Endometrial microvascular endothelial cells (primary cell): ENCODE data around the gene AMH. TPM values are rescaled to one million over a fixed set of nuclear protein-coding genes. Genes with fewer than 3 reads are reported as not detected.

Experiments used
- in situ Hi-C: cut with HindIII; loops from 2 replicates; pipeline ENCODE4 v1.10.0; 2017; ENCODE audit warnings: low sequenced_read_pairs, low pct_unique_long_range_greater_than_20kb; ENCODE audit errors: inconsistent ontology term
- total RNA-seq: library from RNA; depleted of rRNA; stranded (reverse); fragments of >200 nt; gene quantifications from one replicate; pipeline ENCODE4 v1.2.3, GENCODE V29; 2015; ENCODE audit errors: inconsistent ontology term

The AMH gene
- total RNA-seq, 1 donor from 2014 or later, result 0.19 TPM

DNA sequence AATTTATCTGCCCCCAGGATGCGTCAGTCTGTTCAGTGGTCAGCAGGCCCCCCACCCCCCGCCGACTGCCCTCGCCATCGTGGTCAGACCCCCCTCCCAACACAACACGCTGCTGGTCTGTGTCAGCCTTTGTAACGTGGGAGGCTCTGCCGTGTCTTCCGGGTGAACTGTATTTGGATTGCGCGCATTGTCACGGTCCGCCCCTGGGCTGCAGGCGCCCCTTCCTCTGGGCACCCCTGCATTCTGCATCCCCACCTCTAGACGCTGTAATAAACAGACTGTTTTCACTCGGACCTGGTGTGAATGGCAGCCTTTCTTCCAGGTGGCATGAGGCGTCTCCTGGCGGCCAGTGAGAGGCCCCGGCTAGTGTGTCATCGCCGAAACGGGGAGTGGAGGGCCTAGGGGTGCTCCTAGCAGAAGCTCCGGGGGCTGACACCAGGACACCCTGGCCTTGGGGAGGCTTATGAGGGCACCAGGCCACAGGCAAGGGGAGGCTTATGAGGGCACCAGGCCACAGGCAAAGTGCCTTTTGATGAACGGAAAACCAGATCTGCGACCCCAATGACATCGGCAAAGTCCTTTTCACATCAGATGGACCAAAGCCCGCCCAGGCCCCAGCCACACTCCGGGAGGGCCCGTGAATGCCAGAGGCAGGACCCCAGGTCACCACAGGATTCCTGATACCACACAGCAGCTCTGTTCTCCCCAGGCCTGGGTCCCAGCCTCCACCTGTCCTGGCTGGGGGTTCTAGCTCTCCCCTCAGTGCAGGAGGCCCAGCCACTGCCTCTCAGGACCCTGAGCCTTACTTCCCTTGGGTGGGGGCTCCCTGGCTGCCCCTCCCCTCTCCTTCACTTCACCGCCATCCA is 16.6 kb upstream of the AMH start:
- in situ Hi-C loops, result no loop called here

DNA sequence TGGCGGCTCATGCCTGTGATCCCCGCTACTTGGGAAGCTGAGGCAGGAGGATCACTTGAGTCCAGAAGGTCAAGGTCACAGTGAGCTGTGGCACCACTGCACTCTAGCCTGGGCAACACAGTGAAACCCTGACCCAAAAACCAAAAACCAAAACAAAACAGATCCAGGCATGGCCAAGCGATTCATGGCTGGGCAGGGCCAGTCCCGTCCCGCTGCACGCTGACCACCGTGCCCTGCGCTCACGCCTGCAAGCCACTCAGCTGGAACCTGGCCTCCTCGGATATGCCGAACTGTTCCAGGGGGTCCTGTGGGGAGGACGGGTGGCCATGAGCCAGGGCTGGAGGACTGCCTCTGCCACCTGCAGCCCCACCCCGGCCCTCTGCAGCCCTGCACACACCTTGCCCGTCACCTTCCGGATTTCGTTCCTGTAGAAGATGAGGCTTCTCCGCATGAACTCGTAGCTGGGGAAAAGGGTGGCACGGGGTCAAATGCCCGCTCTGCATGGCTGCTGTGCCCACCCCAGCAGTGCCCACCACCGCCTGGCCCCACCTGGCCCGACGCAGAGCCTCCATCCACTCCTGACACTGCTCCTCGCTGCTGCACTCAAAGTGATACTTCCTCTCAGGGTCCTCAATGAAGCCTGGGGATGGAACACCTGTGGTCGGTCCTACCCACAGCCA is 15.4 kb upstream of the AMH start:
- in situ Hi-C loops, result no loop called here

DNA sequence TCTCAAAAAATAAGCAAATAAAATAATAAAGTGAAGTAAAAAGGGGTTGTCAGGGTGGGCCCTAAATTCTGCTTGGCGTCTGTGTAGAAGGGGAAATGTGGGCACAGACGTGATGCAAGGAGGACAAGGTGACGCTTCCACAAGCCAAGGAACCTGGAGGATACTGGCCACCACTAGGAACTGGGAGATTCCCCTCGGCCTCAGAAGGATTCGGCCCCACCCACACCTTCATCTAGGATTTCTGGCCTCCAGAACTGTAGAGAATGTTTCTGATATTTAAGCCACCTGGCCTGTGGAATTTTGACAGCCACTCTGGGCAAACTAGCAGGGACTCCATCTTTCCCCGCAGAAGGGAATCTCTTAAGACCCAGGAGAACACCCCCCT is 14.1 kb upstream of the AMH start:
- in situ Hi-C loops, result no loop called here

DNA sequence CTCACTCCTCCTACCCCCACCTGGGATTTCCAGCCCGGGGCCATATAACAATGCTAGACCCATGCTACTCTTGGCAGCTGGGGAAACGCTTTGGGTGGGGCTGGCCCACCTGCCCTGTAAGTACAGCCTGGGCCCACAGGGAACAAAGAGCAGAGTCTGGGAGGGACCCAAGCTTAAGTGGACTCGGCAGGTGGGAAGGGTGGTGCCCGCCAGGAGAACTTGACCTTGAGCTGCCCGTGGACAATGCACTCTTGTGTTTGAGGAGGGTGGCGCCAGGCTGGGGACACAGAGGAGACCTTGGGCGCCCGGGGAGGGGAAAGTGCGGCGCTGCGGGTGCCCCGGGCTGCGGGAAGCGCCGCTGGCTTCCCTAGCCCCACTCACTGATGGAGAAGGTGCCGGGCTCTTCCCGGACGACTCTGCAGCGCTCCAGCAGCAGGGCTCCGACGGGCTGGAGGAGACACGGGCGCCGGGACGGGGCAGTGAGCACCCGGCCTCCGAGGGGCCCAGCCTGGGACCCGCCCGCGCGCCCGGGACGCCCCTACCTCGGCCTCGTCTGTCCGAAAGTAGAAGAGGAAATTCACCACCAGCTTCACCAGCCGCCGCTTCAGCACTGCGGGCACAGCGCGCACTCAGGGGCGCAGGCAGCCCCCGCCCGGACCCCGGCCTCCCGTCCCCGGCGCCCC is 13.6 kb upstream of the AMH start:
- in situ Hi-C loops, result no loop called here

DNA sequence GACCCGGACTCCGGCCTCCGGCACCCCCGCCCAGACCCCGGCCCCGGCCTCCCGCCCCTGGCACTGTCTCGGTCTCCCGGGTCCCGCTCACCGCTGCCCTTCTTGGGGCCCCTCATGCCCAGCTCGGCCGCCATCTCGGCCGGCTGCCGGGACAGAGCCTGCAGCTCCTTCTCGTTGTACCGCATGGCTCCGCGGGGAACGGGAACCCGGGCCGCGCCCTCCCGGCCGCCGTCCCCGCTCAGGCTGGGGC is 13.1 kb upstream of the AMH start:
- in situ Hi-C loops, result no loop called here

DNA sequence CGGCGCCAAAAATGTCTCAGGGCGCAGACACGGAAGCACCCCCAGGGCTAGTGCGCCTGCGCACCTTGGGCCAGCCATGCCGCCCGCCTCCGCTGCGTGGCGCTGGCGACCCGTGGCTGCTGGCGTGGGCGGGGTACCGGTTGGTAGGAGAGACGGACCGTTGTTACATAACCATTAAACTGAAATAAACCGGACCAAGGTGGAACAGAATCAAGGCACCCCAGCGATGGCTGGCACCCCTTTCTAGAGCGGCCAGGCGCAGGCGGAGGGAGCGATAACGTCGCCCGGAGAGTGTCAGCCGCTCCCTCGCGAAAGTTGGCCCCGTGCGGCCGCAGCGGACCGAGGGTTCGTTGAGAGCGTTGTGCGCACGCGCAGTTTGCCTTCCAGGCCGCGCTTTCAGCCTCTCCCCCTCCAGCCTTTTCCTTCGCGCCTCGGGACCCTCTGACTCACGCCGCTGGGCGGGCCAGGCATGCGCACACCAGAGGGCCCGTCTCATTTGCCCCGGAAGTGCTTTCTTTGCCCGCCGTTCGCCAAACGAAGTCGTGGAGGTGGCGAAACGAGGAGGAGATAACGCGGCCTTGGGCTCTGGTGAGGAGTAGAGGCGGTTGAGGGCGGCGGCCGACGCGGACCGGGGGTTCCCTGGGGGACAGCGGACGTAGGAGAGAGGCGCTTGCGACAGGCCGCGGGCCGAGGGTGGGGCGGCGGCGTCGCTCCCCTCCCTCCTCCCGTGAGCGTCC is 12.6 kb upstream of the AMH start, which contains the start of the genes PLEKHJ1 and SF3A2:
Gene PLEKHJ1 (minus strand): TSS at position 16 of the 737 bp plus-strand sequence. CDS start 81 bp downstream, outside the sequence.
Gene SF3A2 (plus strand): TSS at position 511 of the 737 bp plus-strand sequence. CDS start 6,595 bp downstream, outside the sequence.
- in situ Hi-C loops, result no loop called here

DNA sequence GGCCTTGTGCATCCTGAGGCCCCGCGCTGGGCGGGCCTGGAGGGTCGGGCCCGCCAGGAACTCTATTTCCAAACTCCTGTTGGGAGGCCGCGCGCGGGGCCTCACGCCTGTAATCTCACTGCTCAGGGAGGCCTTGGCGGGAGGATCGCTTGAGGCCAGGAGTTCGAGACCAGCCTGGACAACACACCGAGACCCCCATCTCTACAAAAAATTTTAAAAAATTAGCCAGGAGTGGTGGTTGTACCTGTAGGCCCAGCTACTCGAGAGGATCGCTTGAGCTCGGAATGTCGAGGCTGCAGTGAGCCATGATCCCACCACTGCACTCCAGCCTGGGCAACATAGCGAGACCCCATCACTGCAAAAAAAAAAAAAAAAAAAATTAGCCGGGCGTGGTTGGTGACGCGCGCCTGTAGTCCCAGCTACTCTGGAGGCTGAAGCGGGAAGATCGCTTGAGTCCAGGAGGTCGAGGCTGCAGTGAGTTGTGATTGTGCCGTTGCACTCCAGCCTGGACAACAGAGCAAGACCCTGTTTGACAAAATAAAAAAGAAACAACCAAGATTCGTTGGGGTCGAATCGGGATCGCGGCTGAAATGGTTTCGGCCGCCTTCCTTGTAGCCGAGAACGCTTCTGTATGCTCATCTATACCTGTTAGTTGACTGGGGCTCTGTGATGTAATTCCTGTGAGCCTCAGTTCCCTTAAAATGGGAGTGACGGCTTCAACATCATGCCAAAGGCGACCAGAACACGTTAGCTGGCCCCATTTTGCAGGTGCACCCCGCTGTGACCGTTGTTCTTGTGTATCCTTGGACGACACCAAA is 11.9 kb upstream of the AMH start:
- in situ Hi-C loops, result no loop called here

DNA sequence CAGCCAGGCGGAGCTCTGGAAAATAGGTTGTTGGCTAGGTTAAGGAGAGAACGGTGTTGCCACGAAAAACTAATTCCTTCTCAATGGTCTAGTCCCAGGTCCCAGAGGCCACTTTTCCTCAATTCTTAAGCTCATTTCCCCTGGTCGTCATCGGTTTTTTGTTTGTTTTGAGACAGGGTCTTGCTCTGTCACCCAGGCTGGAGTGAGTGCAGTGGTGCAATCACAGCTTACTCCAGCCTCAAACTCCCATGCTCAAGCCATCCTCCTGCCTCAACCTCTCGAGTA is 11.3 kb upstream of the AMH start:
- in situ Hi-C loops, result no loop called here

DNA sequence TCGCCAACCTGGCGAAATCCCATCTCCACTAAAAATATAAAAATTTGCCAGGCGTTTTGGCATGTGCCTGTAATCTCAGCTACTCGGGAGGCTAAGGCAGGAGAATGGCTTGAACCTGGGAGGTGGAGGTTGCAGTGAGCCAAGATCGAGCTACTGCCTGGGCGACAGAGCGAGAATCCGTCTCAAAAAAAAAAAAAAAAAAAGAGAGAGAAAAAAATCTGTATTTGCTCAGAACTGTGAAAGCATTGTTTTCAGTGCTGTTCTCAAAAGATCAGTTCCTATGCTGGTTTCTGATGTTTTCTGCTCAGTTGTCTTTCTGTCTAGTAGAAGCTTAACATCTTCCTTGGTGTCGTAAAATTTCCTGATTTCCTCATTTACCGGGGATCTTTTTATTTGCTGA is 9.9 kb upstream of the AMH start:
- in situ Hi-C loops, result no loop called here

DNA sequence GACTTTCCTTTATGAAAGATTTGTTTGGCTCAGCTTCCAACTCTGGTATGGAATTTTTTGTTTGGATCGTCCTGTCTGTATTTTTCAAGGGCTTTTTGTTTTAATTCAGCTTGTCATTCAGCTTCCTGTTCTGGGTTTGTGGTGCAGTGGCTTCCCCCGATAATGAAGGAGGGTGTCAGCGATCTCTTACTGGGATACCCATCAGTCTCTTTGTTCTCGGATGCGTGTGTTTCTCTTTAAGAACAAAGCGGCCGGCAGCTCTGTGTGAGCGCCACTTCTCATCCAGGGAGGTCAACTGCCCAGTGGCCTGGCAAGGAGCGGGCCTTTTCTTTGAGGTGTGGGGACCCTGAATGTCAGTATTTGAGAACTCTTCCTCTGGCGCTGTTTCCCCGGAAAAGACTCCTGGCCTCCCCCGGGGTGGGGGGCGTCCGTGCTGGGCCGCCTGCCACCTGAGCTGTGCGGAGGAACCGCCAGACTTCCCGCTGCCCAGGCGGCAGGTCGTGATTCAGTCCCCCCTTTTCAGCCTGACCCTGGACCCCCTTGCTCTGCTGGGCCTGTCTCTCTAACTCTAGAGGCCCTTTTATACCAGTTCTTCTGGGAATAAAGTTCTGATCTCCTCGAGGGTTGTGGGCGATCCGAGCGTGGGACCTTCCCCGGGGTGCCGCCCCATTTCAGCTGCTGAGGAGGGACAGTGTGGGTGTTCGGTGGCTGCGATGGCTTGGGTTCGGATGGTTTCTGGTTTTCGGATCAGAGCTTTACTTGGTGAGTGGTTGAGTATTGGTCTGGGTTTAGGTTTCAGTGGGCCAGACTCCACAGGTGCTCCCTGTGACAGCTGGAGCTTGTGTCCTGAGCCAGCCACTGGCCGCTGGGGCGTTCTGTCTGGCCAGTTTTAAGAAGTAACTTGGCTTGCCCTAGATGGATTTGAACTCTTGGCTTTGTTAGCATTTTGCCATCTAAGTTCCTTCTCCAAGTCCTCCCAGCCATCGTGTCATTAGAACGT is 9.1 kb upstream of the AMH start:
- in situ Hi-C loops, result no loop called here

DNA sequence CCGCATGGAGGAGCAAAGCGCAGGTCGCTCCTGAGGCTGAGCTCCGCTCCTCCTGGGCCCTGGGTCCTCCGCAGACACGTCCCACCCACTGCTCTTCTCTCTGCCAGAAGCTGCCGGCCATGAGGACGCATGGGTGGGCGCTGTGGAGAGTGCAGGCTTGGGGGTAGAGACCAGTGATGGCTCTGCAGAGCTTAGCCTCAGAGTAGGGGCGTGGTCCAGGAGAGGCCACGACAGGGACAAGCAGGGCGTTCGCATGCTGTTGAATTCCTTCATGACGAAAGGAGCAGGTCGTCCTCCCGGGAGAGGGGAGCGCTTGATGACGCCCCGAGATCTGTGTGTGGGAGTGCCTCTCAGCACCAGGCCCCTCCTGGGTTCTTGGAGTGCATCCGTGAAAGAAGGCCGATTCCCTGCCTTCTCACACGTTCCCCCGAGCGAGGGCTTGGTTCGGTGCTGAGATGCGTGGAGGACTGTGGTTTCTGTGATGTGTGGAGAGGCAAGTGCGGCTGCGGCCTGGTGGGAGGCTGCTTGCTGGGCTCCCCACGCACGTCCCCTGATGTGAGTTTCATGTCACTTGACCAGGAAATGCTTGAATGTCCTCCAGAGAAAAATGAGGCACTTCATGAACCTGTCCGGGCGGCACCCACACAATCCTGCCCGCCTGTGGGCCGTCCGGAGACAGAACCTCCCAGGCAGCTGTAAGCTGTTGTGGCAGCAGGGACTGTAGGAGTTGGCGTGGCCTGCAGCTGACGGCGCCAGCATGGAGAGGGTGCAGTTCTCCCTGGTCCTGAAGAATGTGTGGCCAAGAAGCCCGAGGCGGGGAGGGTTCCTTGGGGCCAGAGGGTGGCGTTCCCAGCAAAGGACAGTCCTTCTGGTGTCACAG is 8.0 kb upstream of the AMH start:
- in situ Hi-C loops, result no loop called here

DNA sequence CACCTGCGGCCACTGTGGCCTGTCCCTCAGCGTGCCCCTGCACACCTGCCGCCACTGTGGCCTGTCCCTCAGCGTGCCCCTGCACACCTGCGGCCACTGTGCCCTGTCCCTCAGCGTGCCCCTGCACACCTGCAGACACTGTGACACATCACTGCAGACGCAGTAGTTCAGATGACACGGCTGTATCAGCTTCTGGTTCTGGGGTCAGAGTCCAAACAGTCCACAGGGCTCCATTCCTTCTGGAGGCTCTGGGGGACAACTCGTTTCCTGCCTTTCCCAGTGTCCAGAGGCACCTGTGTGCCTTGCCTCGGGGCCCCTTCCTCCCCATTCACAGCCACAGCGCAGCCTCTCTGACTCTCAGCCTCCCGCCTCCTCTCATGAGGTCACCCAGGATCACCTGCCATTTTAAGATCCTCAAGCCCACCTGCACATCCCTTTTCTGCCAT is 7.0 kb upstream of the AMH start:
- in situ Hi-C loops, result no loop called here

DNA sequence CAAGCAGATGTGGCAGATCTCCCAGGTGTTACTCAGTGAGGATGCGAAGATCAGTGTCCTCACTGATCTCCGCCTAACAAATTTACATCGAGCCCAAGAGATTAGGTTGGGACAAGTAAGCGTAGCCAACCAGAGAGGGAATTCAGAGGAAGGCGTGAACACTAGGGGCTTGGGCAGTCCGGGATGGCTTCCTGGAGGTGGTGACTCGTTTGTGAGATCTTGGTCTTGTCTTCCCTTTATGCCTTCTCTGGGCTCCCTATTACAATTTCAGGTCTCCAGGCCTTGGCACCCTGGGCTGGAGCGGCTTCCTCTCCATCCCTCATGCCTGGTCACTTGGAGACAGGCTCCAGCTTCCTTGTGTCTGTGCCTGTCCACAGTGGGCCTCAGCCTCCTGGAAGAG is 6.3 kb upstream of the AMH start:
- in situ Hi-C loops, result no loop called here

DNA sequence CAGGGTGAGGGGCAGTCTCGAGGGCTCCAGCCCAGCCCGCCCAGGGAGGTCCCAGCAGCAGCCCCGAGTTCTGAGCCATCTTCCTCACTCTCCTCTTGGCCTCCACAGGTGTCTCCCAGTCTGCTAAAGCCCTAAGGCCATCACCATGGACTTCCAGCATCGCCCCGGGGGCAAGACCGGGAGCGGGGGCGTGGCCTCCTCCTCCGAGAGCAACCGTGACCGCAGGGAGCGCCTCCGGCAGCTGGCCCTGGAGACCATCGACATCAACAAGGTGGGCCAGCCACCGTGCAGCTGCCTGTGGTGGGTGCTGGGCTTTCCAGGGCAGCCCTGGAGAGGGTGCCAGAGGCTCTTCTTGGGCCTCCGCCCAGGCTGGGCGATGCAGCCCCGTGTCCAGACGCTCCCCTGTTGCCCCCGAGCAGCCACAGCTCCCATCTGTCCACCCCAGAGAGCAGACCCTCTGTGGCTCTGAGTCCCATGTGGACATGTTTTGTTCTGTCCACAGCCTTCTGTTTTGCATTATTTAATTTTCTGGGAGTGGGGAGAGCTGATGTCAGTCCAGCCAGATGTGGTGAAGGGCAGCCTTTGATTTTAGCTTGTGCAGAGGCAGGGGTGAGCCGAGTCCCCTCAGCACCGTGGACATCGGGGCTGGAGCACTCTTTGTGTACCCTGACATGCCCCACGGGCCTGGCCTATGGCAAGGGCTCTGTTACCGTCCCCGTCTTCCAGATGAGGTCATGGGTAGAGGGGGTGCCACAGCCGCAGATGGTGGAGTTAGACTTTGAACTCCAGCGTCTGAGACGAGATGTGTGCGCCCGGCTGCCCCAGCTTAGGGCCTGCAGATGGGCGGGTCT is 5.6 kb upstream of the AMH start:
- in situ Hi-C loops, result no loop called here

DNA sequence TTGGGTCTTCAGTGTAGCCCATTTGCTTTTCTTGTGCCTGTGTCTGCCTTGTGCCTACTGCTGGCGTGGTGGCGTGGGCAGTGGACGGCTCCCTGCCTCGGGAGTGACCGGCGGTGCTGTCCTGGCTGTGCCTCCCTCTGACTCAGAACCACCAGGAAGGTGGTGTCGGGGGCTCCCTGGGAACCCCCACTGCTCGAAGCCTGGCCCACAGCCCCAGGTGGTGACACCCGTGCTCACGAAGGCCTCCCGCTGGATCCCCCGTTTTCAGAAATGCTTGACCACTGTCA is 5.1 kb upstream of the AMH start:
- in situ Hi-C loops, result no loop called here

DNA sequence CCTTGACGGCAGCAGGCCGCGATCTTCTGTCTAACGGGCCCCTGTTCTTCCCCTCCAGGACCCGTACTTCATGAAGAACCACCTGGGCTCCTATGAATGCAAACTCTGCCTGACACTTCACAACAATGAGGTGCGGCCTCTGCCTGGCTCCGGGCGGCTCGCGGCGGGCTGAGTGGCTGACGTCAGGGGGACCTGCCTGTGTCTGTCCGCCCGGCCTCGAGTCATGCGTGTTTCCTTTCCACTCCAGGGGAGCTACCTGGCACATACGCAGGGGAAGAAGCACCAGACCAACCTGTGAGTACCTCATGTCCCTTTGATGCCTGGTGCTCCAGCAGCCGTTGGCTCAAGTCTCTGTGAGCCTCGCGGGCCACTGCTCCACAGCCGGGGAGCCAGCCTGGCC is 4.6 kb upstream of the AMH start:
- in situ Hi-C loops, result no loop called here
